ENCODE measurements around the gene NAA15. TPM values are rescaled to one million over a fixed set of nuclear protein-coding genes. Genes with fewer than 3 reads are reported as not detected.
A peak's percentile ranks its signal among the peaks of the same experiment; 100 is the strongest.

Gene NAA15
- total and polyA plus RNA-seq, 8 donors = 3.2 to 22.1 (median 14.7) TPM

- no peak for TF ChIP-seq CTCF (IDR thresholded peaks at IDR 0.05)
- Histone ChIP-seq H3K4me3 (peak overlapping the region; percentile 80 to 99 (median 89)), H3K36me3 (no peaks in the 10 kb centered on the region), H3K27ac (peak overlapping the region; percentile 71 to 91 (median 88)), H3K9me3 (no peaks in the 10 kb centered on the region), H3K4me1 (peaks cover 8 to 30% (median 23%) of the 10 kb centered on the region in 3 donors), H3K27me3 (no peaks in the 10 kb centered on the region)
- ATAC-seq (peak; percentile 27 to 47 (median 32)), FAIRE-seq (no peak), DNase-seq (peak in 2 of 6 donors; percentile 22 to 23)
- WGBS, 2 donors = 1 to 2% methylated on average over 16 of the region's 16 CpGs
- intact Hi-C loops (cut with DNase I) = no loop called here
Observed at GRCh38 chr4:139300431-139301112, 733 bp upstream of the NAA15 start.

DNA sequence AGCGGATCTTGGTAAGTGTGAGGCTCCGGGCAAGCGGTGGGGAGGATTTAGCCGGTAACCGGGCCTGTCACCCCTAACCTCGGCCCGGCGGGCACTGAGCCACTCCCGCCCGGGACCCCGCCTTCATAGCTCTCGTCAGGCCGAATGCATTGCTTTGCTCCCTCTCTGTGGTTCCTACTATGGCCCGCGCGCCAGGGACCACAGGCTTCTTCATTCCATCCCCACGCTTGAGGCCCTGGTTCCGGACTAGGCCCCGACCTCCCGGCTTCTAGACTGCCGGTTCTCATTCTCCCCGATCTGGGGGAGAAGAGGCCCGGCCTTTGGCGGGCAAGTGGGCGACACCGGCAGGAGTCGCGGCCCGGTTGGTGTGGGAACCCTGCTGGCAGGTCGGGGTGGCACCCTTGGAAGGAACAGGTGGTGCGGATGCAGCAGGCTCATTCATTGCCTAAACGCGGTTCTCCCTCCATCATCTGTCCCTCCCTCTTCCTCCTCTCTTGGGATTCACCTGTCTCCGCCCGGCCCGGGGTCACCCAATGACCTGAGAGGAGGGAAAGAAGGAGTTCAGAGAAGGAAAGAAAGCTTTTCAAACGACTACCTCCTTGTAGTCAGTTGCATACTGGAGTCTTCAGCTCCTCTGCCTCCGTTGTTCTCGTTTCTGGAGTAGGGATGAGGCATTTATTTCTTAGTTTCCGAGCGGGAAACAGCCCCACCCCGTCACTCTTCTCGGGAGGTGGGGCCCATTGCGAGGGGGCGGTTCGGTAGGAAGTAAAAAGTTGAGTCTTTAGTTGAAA is 711 bp downstream of the NAA15 start, which contains the start of gene NDUFC1:
NDUFC1 (minus strand) TSS at position 657 of the 791 bp plus-strand sequence. CDS start 6,679 bp downstream, outside the sequence.
- peak in 1 of 4 donors; percentile 13 for TF ChIP-seq CTCF (IDR thresholded peaks at IDR 0.05)
- intact Hi-C loops (cut with DNase I) = no loop called here
- ATAC-seq (peak; percentile 30 to 54 (median 48)), FAIRE-seq (no peak), DNase-seq (peak; percentile 33 to 79 (median 56))
- H3K27me3 ChIP-seq = no peaks in the 10 kb centered on the region
- 0% methylated on average over 41 to 46 of the region's 46 CpGs for WGBS, 2 donors
- no peaks in the 10 kb centered on the region for H3K36me3 ChIP-seq
- peak within 1 kb of the TSS; percentile 71 to 91 (median 88) for H3K27ac ChIP-seq
- peaks cover 8 to 28% (median 26%) of the 10 kb centered on the region in 3 donors for H3K4me1 ChIP-seq
- peak within 1 kb of the TSS; percentile 80 to 99 (median 89) for H3K4me3 ChIP-seq
- no peaks in the 10 kb centered on the region for H3K9me3 ChIP-seq

DNA sequence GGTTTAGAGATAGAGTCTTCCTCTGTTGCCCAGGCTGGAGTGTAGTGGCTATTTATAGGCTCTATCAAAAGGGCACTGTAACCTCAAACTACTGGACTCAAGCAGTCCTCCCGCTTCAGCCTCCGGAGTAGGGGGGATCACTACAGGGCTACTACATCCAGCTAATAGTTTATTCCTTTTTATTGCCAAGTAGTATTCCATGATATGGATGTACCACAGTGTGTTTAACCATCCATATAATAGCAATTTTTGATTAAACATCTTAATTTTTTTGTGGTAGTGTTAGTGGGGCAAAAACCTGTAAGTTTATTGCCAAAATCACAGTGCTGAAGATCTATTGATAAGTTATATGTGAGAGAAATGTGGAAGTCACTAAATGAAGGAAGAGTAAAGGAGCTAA is 3.6 kb downstream of the NAA15 start:
- Histone ChIP-seq H3K27ac (no peak overlapping the region), H3K27me3 (no peaks in the 10 kb centered on the region), H3K4me1 (peaks cover 0 to 22% (median 18%) of the 10 kb centered on the region in 3 donors), H3K9me3 (no peaks in the 10 kb centered on the region), H3K36me3 (no peaks in the 10 kb centered on the region), H3K4me3 (no peak overlapping the region)
- FAIRE-seq = no peak
- no peak for DNase-seq
- TF ChIP-seq CTCF (IDR thresholded peaks at IDR 0.05) = no peak
- intact Hi-C loops (cut with DNase I) = no loop called here
- no peak for ATAC-seq
- WGBS, 2 donors = 98 to 99% methylated on average over 2 of the region's 2 CpGs

GRCh38 chr4:139311909-139312308 is 10.6 kb downstream of the NAA15 start:
- H3K4me3 ChIP-seq = no peak overlapping the region
- H3K4me1 ChIP-seq = peaks cover 0 to 15% (median 11%) of the 10 kb centered on the region in 3 donors
- no peaks in the 10 kb centered on the region for H3K36me3 ChIP-seq
- 56 to 66% methylated on average over 3 of the region's 3 CpGs for WGBS, 2 donors
- TF ChIP-seq CTCF (IDR thresholded peaks at IDR 0.05) = no peak
- no peak overlapping the region for H3K27ac ChIP-seq
- intact Hi-C loops (cut with DNase I) = no loop called here
- FAIRE-seq (no peak), DNase-seq (no peak), ATAC-seq (no peak)
- no peaks in the 10 kb centered on the region for H3K9me3 ChIP-seq
- H3K27me3 ChIP-seq = no peaks in the 10 kb centered on the region
